Measurements from ENCODE around the gene MED25.

MED25 gene

DNA sequence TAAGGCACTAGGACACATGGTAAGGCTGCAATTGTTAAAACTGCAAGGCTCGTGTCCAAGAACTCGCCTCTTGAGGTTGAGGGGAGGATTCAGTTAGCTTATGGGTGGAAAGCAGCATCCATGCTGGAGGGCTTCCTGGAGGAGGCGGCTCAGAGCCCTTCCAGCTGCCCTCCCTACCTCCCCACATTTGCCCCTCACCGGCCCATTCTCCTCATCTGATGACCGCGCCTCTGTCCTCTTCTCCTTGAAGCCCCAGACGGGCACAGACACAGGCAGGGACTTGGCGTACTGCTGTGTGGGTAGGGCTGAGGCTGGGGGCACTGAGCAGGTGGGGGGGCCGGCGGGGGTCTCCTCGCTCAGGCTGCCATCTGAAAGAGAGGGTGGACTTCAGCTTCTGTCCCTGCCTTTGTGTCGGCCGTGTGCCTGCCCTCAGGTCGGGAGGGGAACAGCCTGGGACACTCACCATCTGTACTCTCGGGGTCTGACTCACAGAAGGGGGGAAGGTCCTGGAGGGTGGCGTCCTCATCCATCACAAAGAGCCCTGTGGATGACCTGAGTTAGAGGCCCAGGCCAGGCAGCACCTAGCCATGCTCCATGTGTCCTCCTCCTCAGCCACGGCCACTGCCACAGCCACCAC lies 53.4 kb downstream of the MED25 start:
- in situ Hi-C loops (cut with HindIII; ENCODE audit: low sequenced_read_pairs) = no loop called here

DNA sequence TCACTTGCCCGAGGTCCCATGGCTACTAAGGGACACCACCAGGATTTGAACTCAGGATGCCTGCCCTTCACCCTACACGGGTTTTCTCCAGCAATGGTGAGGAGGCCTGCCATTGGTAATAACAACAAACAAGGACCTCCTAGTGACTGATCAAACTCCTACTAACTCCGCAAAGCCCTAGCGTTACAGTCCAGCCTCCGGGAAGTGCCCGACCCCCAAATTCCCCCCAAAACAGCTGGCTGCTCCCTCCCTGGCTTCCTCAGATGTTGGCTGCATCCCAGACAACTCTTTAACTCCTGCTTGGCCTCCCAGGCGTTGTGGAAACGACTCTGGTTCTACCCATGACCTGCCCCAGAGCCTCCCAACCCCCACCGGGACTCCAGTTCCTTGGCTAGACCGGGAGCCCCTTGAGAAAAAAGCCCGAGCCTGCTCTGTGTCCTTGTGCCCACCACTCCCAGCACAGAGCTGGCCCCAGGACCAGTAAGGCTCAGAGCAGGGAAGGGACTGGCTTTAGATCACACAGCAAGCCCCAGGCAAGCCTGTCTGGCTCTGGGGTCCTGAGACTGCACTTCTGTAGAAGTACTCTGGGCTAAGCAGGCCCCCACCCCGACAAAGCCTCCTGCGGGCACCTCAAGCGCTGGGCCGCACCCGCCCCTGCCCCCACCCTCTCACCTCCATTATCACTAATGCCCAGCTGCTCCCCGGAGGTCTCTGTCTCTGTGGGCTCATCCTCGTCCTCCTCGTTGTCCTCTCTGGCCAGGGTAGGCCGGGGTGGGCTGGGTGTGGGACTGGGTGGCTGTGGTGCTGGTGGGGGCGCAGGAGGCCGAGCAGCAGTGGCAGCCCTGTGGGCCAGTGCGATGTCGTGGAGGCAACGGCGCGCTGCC lies 54.4 kb downstream of the MED25 start:
- in situ Hi-C loops (cut with HindIII; ENCODE audit: low sequenced_read_pairs) = no loop called here

DNA sequence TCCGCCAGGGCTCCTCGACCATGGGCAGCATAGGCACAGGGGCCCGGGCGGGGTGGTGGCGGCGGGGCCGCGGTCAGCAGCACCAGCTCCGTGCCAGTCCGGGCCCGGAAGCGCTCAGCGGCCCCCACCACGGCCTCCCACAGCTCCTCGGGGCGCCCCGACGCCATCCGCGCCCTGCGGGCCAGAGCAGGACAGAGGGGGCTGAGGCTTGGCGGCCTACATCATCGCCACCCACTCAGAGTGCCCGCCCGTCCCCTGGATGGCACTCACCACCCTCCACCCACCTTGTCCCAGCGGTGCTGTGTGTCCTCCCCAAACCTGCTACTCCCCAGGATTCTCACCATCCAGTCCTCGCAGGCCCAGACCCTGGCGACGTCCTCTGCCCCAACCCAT lies 55.0 kb downstream of the MED25 start:
- in situ Hi-C loops (cut with HindIII; ENCODE audit: low sequenced_read_pairs) = no loop called here

DNA sequence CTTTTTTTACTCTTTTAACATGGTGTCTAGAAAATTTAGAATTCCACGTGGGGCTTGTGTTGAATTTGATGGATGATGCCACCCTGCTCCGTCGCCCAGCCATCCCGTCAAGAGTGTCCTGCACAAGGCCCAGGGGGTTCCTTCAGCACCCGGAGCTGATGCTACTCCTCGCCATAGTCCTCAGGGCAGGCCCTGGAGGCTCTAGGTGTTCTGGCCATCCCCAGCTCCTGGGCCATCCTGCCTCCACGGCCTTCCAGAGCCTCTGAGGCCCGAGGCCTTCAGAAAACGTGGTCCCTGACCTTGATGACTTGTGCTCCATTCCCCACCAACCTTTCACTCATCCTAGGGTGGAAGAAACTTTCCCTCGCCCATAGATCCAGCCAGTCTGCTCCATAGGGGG lies 55.7 kb downstream of the MED25 start:
- in situ Hi-C loops (cut with HindIII; ENCODE audit: low sequenced_read_pairs) = no loop called here

DNA sequence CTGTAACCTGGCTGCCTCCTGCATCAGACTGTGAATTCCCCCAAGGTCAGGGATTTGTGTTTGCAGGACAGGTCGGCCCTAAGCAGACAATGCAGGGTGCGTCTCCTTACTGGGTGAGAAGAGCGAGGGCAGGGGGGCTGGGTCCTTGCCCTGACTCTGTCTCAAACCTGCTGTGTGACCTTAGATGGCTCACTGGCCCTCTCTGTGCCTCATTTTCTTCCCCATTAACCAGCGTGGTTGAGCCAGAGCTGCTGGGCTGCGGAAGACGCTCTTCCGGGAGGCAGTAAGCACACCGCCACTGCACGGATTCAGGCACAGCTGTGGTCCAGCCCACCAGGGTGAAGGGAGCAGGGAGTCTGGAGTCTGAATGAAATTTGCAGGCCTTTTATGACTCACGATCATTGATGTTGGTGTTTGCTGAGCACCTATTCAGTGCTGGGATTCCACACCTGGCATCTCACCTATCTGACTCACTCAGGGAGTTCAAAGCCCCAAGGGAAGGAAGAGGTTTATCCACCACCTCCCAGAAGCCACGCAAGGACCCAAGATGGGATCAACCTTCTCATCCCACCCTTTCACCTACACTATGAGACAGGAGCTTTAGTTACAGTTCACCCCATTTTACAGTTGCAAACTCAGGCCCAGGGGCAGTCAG lies 56.5 kb downstream of the MED25 start:
- in situ Hi-C loops (cut with HindIII; ENCODE audit: low sequenced_read_pairs) = no loop called here

DNA sequence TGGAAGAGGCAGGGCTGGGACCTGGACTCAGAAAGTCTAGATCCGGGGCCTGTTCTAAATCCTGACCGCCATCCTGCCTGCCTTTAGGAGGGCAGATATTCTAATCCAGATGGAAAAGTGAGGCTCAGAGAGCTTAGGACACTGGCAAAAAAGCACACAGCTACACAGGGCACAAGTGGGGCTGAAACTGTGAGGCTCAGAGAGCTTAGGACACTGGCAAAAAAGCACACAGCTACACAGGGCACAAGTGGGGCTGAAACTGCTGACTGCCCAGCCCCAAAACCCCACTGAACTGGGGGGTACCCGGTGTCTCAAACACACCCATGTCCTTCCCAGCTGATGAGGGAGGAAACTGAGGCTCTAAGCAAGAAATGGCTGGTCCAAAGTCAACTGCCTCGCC lies 57.1 kb downstream of the MED25 start:
- in situ Hi-C loops (cut with HindIII; ENCODE audit: low sequenced_read_pairs) = no loop called here

DNA sequence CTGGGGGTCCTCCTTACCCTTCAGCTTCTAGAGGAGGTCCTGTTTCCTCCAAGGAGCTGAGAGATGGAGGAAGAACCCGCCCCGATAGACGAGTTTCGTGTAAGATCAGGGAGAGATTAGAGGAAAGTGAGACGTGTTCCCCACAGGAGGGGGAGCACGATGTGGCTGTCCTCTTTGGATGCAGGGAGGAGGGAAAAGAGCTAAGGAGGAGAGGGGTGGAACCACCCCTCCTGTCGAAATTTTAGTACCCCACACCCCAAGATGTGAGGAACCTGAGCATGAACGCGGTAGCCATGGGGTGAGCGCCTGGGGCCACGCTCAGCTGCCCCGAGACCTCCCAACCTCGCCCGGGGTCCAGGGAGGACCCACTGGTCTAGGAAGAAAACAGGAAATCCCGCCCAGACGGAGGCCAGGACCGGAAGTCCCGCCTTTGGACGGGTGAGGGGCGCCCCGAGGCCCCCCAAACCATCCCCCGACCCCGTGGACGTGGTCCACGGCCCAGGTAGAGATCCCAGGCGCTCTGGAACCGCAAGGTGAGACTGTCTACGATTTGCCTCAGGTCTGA lies 57.9 kb downstream of the MED25 start:
- in situ Hi-C loops (cut with HindIII; ENCODE audit: low sequenced_read_pairs) = no loop called here

DNA sequence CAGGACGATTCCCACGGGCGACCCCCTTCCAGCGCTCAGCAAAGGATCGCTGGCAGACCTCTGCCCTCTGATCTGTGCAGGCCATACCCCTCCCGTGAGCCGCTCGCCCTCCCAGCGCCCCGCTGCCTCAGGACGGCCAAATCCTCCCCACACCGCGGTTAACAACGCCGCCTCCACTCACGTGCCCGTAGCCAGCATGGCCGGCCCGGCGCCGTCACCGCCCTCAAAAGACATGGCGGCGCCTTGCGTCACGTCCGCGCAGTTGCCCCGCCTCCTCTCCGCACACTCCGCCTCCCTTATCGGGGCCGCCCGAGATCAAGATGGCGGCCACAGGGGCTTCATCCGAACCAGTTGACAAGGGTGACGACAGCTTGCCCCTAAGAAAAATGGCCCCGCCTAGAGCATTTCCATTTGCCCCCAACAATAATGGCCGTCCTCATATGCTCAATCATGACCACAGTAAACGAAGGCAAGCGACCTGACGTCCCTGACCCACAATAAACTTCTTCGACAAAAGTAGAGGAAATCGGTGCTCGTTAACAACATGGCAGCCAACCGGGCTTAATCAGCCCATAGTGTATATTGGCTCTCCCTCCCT lies 58.4 kb downstream of the MED25 start:
- in situ Hi-C loops (cut with HindIII; ENCODE audit: low sequenced_read_pairs) = no loop called here

DNA sequence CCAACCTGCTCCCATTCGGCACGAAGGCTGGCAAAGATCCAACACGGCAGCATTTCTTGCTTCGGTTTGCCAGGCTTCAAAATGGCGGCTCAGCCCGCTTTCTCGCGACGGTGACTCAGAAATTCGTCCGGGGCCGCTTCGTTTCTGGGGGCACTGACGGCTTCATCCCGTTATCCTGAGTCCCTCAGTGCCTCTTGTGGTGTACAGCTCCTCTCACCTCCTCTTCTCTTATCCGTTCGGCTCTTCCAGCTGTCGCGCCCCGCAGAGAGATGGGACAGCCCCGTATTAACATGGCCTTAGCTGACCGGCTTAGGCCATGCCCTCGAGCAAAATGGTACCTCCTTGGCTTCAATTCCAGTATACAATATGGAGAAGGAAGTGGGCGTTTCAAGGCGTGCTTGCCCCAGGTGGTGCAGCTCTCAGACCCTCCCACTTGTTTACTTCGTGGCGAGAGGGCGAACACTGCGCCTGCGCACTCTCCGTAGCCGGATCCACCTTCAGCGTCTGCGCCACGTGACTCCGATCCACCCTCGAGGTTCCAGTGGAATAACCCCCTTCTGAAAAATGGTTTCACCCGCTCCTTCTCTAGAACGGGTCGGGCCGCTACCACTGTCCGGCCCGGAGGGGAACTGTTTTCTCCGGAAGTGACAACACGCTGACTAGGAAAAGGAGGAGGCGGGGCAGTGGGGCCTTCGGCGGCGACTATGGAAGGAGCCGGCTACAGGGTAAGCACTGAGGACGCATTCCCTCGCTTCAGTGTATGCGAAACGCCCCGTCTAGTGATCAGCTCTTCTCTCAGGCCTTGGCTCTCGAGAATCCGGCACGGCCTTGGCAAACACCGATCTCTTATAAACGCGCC lies 59.2 kb downstream of the MED25 start, which contains the start of the genes AKT1S1 and TBC1D17:
TSS of gene AKT1S1 (minus strand) at position 336 of the 859 bp plus-strand sequence. CDS start 4,060 bp downstream, outside the sequence.
TSS of gene TBC1D17 (plus strand) at position 683 of the 859 bp plus-strand sequence. CDS start at position 705, 22 bp downstream.
- in situ Hi-C loops (cut with HindIII; ENCODE audit: low sequenced_read_pairs) = no loop called here

DNA sequence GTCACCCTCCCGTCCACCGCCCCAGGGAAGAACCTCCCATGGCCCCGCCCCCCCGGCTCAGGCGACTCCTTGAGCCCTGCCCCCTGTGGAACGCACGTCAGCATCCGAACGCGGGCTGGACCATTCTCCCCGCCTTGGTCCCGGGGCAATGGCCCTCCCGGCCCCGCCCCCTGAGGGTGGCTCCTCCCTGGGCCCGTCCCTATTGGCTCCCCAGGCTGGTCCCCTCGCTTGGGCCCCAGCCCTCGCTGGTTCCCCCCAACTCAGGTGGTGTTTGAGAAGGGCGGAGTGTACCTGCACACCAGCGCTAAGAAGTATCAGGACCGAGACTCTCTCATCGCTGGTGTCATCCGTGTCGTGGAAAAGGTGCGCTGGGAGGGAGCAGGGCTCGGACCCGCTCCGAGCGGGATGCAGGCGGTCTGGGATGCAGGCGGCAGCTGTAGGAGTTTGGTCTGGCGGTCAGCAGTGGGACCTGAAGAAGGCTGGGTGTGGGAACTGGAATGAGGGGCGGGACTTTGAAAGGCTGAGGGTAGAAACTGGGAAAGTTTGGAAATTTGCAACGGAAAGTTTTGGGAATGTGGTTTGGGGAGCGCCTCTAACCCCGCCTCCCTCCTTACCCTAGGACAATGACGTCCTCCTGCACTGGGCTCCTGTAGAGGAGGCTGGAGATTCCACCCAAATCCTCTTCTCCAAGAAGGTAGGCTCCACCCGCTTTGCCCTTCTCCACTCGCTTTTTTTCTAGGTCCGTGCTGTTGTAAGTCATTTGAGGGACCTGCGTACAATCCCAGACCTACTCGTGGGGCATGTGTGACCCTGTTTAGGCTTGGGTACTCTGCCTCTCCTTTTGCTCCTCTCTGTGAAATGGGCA lies 60.0 kb downstream of the MED25 start:
- in situ Hi-C loops (cut with HindIII; ENCODE audit: low sequenced_read_pairs) = no loop called here

DNA sequence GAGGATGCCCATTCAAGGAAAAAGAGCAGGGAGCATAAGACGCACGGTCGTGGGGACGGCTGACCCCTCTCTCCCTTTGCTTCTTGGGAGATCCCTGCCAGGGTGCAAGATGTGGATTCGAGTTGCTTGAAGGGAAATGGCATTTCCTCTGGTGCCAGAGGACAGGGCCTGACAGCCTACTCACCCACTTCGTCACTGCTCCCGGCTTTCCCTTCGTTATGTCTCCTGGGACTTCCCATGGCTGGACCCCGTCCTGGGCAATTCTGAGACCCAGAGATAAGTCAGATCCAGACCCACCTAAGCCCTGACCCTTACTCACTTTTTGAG lies 60.6 kb downstream of the MED25 start:
- in situ Hi-C loops (cut with HindIII; ENCODE audit: low sequenced_read_pairs) = no loop called here

DNA sequence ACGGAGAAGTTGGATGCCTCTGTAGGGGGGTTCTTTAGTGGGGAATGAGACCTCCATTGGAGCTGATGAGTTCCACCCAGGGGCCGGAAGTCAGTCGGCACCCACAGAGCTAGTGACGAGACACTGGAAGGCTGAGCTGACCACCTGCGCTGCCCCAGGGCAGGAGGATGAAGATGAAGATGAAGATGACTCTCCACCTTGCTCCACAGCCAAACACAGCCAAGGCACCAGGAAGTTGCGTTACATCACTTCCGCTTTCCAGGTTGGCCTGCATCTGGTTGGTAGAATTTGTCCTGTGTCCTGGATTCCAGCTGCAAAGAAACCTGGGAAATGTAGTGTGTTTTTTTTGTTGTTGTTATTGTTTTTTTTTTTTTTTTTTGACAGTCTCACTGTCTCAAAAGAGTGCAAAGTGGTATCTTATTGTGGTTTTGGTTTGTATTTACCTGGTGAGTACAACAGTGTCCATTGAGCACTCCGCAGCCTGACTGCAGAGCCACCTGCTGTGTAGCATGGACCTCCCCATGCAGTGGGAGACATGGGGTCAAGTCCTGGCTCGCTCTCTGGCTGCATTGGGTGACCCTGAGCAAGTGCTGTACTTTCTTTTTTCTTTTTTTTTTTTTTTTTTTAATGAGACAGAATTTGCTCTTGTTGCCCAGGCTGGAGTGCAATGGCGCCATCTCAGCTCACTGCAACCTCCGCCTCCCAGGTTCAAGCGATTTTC lies 61.3 kb downstream of the MED25 start:
- in situ Hi-C loops (cut with HindIII; ENCODE audit: low sequenced_read_pairs) = no loop called here

DNA sequence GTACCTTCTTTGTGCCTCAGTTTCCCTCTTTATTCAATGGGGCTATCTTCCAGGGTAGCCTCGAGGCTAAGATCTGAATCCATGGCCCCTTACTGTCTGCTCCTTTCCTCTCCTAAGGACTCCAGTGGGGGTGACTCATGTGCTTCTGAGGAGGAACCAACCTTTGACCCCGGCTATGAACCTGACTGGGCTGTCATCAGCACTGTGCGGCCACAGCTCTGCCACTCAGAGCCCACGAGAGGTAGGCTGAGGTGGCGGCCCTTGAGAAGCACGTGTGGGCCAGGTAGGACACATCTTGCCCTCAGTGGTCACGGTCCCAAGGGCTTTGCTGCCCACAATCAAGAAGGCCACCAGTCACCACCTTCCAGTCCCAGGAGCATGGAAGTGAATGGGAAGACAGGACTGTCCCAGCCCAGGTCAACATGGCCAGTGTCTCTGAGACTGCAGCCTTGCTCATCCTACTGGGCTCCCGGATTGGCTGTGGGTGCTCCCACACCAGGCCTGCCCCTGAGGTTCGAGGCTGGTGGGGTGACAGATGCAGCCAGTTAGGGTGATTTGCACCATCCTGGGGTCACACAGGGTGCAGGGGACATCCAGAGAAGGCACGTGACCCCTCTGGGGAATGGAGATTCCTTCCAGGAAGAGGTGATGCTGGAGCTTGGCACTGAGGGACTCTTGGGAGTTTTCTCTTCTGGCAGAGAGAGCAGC lies 62.2 kb downstream of the MED25 start:
- in situ Hi-C loops (cut with HindIII; ENCODE audit: low sequenced_read_pairs) = no loop called here

DNA sequence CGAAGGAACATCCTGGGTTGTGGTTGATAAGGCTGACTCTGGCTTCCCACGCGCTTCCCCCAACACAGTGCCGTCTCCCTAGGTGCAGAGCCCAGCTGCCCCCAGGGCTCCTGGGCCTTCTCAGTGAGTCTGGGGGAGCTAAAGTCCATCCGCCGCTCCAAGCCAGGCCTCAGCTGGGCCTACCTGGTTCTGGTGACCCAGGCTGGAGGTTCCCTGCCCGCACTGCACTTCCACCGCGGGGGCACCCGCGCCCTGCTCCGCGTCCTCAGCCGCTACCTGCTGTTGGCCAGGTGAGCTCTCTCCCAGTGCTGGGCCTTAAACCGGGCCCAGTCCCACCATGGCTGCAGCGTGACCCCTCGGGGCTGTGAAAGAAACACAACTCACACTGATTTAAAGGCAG lies 63.1 kb downstream of the MED25 start:
- in situ Hi-C loops (cut with HindIII; ENCODE audit: low sequenced_read_pairs) = no loop called here

DNA sequence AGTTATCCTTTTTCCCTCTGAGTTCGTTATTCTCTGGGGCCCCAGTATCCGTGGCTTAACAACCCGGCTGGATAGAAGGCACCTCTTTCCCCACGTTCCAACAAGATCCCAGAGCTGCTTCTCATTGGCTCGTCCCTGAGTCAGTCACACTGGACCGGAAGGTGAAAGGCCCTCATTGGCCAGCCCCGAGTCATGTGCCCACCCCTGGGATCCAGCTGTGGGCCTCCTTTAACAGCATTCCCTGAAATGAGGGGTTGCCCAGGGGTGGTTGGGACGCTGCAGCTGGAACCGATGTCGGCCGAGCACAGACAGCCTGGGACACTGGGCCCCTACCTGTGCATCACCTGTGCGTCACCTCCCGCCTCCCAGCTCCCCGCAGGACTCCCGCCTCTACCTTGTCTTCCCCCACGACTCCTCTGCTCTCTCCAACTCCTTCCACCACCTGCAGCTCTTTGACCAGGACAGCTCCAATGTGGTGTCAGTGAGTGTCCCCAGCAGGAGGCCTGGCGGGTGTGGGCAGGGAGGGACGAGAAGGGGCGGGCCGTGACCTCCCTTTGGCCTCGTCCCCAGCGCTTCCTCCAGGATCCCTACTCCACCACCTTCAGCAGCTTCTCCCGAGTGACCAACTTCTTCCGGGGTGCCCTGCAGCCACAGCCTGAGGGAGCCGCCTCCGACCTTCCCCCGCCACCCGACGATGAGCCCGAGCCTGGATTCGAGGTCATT lies 63.7 kb downstream of the MED25 start:
- in situ Hi-C loops (cut with HindIII; ENCODE audit: low sequenced_read_pairs) = no loop called here

DNA sequence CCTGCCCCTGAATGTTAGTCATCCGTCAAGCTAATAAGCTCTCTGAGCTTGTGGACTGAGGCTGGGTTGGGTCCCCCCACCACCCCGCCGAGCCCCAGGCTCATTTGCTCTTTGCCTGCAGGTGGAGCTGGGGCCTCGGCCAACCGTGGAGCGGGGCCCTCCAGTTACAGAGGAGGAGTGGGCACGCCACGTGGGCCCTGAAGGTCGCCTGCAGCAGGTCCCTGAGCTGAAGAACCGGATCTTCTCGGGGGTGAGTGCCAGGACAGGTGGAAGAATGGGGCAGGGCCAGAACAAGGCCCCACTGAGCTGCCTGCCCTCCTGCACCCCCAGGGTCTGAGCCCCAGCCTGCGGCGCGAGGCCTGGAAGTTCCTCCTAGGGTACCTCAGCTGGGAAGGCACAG lies 64.6 kb downstream of the MED25 start:
- in situ Hi-C loops (cut with HindIII; ENCODE audit: low sequenced_read_pairs) = no loop called here

DNA sequence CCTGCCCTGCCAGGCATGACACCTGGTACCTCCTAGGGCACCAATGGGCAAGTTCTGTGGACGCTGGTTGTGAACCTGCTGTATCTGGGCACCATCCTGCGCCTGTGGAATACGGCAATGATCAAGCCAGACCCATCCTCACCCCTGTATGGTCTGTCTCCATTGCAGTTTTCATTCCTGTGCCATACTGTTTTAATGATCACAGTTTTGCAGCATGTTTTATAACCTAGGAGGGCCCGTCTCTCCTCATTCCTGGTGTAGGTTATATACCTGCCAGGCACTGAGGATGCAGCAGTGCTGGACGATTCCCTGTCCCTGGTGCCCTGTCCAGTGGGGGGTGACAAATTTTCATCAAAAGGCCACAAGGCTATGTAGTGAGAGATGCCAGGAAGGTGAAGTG lies 65.0 kb downstream of the MED25 start:
- in situ Hi-C loops (cut with HindIII; ENCODE audit: low sequenced_read_pairs) = no loop called here
